Muscle layer of duodenum (tissue), 2 donors: ENCODE results near the gene CST5.

Source experiments
- H3K27ac ChIP-seq: one replicate; pipeline ENCODE4 v1.7.0; 2013; ENCODE audit warnings: mild to moderate bottlenecking, low read length
- H3K27me3 ChIP-seq: one replicate; pipeline ENCODE4 v1.7.0; 2013; ENCODE audit warnings: low read depth, mild to moderate bottlenecking, control low read depth, low read length
- H3K36me3 ChIP-seq, 2 donors: one replicate each; pipeline ENCODE4 v1.7.0; 2013; ENCODE audit warnings: low read length in 2 of 2, control low read depth in 1 of 2, mild to moderate bottlenecking in 1 of 2; ENCODE audit not compliant: insufficient read depth in 2 of 2, control insufficient read depth in 1 of 2
- H3K4me1 ChIP-seq, 2 donors: one replicate each; pipeline ENCODE4 v1.7.0; 2013; ENCODE audit warnings: low read length in 2 of 2, mild to moderate bottlenecking in 2 of 2, control low read depth in 1 of 2, moderate library complexity in 1 of 2; ENCODE audit not compliant: insufficient read depth in 2 of 2, control insufficient read depth in 1 of 2
- H3K4me3 ChIP-seq, 2 donors: one replicate each; pipeline ENCODE4 v1.7.0; 2013; ENCODE audit warnings: low read length in 2 of 2, low read depth in 1 of 2, mild to moderate bottlenecking in 1 of 2
- H3K9me3 ChIP-seq, 2 donors: one replicate each; pipeline ENCODE4 v1.7.0; 2013; ENCODE audit warnings: low read length in 2 of 2, control low read depth in 1 of 2, mild to moderate bottlenecking in 1 of 2; ENCODE audit not compliant: control insufficient read depth in 1 of 2
- donor health status: healthy.

Gene CST5

GRCh38 chr20:23879328-23879798 is at the start of gene CST5:
Gene CST5, minus strand, starts transcription at chr20:23879748. Its CDS starts 72 bp downstream, at chr20:23879676.
- no peak within 1 kb of the TSS for H3K27ac ChIP-seq
- H3K9me3 ChIP-seq, result no peaks in the 10 kb centered on the region
- H3K36me3 ChIP-seq, result no peaks in the 10 kb centered on the region
- H3K4me3 ChIP-seq, result no peak within 1 kb of the TSS
- H3K4me1 ChIP-seq, result peaks cover 0 to 22% of the 10 kb centered on the region in 2 donors
- H3K27me3 ChIP-seq, result no peaks in the 10 kb centered on the region

GRCh38 chr20:23928788-23929187 is 49.2 kb upstream of the CST5 start:
- H3K27ac ChIP-seq, result no peak overlapping the region
- H3K36me3 ChIP-seq, result no peaks in the 10 kb centered on the region
- peaks cover 0 to 4% of the 10 kb centered on the region in 2 donors for H3K9me3 ChIP-seq
- no peaks in the 10 kb centered on the region for H3K4me1 ChIP-seq
- H3K27me3 ChIP-seq, result no peaks in the 10 kb centered on the region
- H3K4me3 ChIP-seq, result no peak overlapping the region

- Histone ChIP-seq H3K4me3 (no peak overlapping the region), H3K9me3 (peaks cover 0 to 4% of the 10 kb centered on the region in 2 donors), H3K36me3 (no peaks in the 10 kb centered on the region), H3K27ac (no peak overlapping the region), H3K27me3 (no peaks in the 10 kb centered on the region), H3K4me1 (no peaks in the 10 kb centered on the region)
These were observed 48.8 kb upstream of the CST5 start for GRCh38 chr20:23928353-23928752.

GRCh38 chr20:23926944-23927872 is 47.7 kb upstream of the CST5 start:
- Histone ChIP-seq H3K4me3 (no peak overlapping the region), H3K27me3 (no peaks in the 10 kb centered on the region), H3K36me3 (no peaks in the 10 kb centered on the region), H3K4me1 (no peaks in the 10 kb centered on the region), H3K27ac (no peak overlapping the region), H3K9me3 (peaks cover 0 to 4% of the 10 kb centered on the region in 2 donors)

- Histone ChIP-seq H3K36me3 (no peaks in the 10 kb centered on the region), H3K4me1 (no peaks in the 10 kb centered on the region), H3K27me3 (no peaks in the 10 kb centered on the region), H3K4me3 (no peak overlapping the region), H3K9me3 (peaks cover 0 to 4% of the 10 kb centered on the region in 2 donors), H3K27ac (no peak overlapping the region)
These were observed 47.0 kb upstream of the CST5 start for GRCh38 chr20:23926526-23926880.

GRCh38 chr20:23925789-23926525 is 46.4 kb upstream of the CST5 start:
- Histone ChIP-seq H3K36me3 (no peaks in the 10 kb centered on the region), H3K9me3 (peaks cover 0 to 4% of the 10 kb centered on the region in 2 donors)

GRCh38 chr20:23924751-23925150 is 45.2 kb upstream of the CST5 start:
- Histone ChIP-seq H3K27me3 (no peaks in the 10 kb centered on the region), H3K9me3 (no peaks in the 10 kb centered on the region)

More at GRCh38 chr20:23925789-23926525, 46.4 kb upstream of the CST5 start:
- Histone ChIP-seq H3K27me3 (no peaks in the 10 kb centered on the region), H3K4me3 (no peak overlapping the region), H3K4me1 (no peaks in the 10 kb centered on the region), H3K27ac (no peak overlapping the region)

GRCh38 chr20:23923891-23924435 is 44.4 kb upstream of the CST5 start:
- no peaks in the 10 kb centered on the region for H3K27me3 ChIP-seq
- H3K9me3 ChIP-seq, result no peaks in the 10 kb centered on the region
- peaks cover 0 to 13% of the 10 kb centered on the region in 2 donors for H3K4me1 ChIP-seq
- H3K27ac ChIP-seq, result no peak overlapping the region
- no peaks in the 10 kb centered on the region for H3K36me3 ChIP-seq
- H3K4me3 ChIP-seq, result no peak overlapping the region

More at GRCh38 chr20:23924751-23925150, 45.2 kb upstream of the CST5 start:
- no peak overlapping the region for H3K4me3 ChIP-seq
- peaks cover 0 to 10% of the 10 kb centered on the region in 2 donors for H3K4me1 ChIP-seq
- no peak overlapping the region for H3K27ac ChIP-seq
- H3K36me3 ChIP-seq, result no peaks in the 10 kb centered on the region

- H3K4me1 ChIP-seq, result peaks cover 0 to 13% of the 10 kb centered on the region in 2 donors
- no peaks in the 10 kb centered on the region for H3K9me3 ChIP-seq
- no peak overlapping the region for H3K4me3 ChIP-seq
- H3K27me3 ChIP-seq, result no peaks in the 10 kb centered on the region
- no peaks in the 10 kb centered on the region for H3K36me3 ChIP-seq
- no peak overlapping the region for H3K27ac ChIP-seq
These were observed 43.8 kb upstream of the CST5 start for GRCh38 chr20:23923311-23923710.

GRCh38 chr20:23920408-23921325 is 41.1 kb upstream of the CST5 start:
- no peaks in the 10 kb centered on the region for H3K36me3 ChIP-seq
- H3K4me3 ChIP-seq, result no peak overlapping the region
- peaks cover 0 to 13% of the 10 kb centered on the region in 2 donors for H3K4me1 ChIP-seq
- no peak overlapping the region for H3K27ac ChIP-seq
- no peaks in the 10 kb centered on the region for H3K9me3 ChIP-seq
- no peaks in the 10 kb centered on the region for H3K27me3 ChIP-seq
